ENCODE data around the gene PCDH8. TPM values are rescaled to one million over a fixed set of nuclear protein-coding genes. Genes with fewer than 3 reads are reported as not detected.

The PCDH8 gene
- total and polyA plus RNA-seq, 12 donors, result 0.06 to 0.14 (median 0.07) TPM; not detected in 9

DNA sequence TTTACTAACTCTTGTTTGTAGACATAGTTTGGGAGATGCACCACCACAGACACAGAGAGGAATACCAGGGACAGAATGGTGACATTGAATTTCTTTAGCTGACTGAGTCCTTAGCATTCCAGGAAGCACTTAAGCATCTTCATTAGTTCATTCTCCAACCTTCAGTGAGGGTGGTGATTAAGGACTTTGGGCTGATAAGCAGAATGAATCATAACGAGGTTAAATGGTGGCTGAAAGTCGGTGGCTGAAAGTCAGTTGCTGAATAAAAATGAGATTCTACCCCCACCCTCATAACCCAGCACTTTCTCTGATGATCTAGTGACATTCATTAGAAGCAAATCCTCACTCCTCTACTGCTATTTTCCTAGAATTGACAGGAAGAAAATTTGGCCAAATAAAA, 10.6 kb downstream of the PCDH8 start:
- no peak overlapping the region for H3K4me3 ChIP-seq
- peaks cover 7% of the 10 kb centered on the region for H3K27me3 ChIP-seq
- intact Hi-C loops (cut with DNase I), result no loop called here

DNA sequence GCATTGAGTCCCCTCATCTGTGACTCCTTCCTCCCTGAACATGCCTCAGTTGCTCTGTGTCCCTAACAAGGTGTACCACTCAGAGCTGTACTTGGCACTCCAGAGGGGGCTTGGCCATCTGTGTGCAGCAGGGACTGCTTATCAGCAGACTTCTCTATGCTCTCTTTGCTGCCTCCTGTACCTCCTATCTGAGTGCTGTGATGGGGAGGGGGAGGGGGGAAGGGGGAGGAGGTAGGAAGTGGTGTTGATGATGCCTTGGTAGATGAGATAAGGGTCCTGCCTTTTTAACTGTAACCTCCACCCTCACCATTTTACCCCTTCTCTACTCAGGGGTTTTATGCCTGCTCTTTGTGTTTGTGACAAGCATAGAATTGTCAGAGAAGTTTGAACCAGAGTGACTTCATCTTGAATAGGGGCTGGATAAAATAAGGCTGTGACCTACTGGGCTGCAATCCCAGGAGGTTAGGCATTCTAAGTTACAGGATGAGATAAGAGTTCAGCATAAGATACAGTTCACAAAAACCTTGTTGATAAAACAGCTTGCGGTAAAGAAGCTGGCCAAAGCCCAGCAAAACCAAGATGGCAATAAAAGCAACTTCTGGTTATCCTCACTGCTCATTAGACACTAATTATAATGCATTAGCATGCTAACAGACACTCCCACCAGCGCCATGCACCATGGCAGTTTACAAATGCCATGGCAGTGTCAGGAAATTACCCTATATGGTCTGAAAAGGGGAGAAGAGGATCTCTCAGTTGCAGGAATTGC, 13.2 kb downstream of the PCDH8 start:
- TF ChIP-seq POLR2A (IDR thresholded peaks at IDR 0.05) (no peak), CTCF (IDR thresholded peaks at IDR 0.05) (no peak)
- Histone ChIP-seq H3K27me3 (no peaks in the 10 kb centered on the region), H3K36me3 (replicated peaks in 1 of 2) (no peaks in the 10 kb centered on the region), H3K27ac (no peak overlapping the region), H3K9me3 (replicated peaks in 1 of 3) (no peaks in the 10 kb centered on the region), H3K4me3 (no peak overlapping the region), H3K4me1 (replicated peaks in 1 of 2) (no peaks in the 10 kb centered on the region)
- DNase-seq, result no peak
- WGBS, 4 donors, result 62 to 72% (median 66%) methylated on average over 2 of the region's 2 CpGs
- intact Hi-C loops (cut with DNase I), result no loop called here

More for the DNA sequence above, 10.6 kb downstream of the PCDH8 start:
- Histone ChIP-seq H3K9me3 (replicated peaks in 1 of 3) (no peaks in the 10 kb centered on the region), H3K4me1 (replicated peaks in 1 of 2) (no peaks in the 10 kb centered on the region), H3K27ac (no peak overlapping the region), H3K36me3 (replicated peaks in 1 of 2) (no peaks in the 10 kb centered on the region)
- TF ChIP-seq CTCF (IDR thresholded peaks at IDR 0.05) (no peak), POLR2A (IDR thresholded peaks at IDR 0.05) (no peak)
- no peak for DNase-seq
- 24 to 40% (median 31%) methylated on average over 2 of the region's 2 CpGs for WGBS, 4 donors

DNA sequence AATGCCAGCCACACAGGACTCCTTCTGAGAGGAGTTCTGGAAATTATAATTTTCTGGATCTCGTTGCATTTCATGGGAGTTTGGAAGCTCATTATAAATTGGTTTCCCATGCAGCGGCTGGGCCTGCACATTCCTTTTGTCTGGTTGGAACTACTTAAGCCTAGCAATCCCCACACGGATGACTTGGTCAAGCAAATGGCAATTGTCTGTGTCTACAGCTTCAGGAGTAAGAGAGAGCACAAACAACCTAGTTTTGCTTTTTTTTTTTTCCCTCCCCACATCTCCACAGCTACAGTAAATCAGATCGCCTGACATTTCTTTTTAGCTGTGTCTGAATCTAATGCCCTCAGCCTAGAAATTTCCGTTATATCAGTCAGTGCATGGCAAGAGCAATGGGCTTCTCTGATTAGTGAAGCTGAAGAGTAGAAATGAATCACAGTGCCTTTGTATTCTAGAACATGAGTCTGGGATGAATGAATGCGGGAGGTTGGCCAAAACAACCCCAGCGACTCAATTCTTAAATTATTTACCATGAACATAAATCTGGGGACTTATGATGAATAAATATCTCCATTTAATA, 15.1 kb downstream of the PCDH8 start:
- H3K27me3 ChIP-seq, result no peaks in the 10 kb centered on the region
- H3K9me3 ChIP-seq (replicated peaks in 1 of 3), result no peaks in the 10 kb centered on the region
- intact Hi-C loops (cut with DNase I), result no loop called here
- H3K36me3 ChIP-seq (replicated peaks in 1 of 2), result no peaks in the 10 kb centered on the region
- H3K4me3 ChIP-seq, result no peak overlapping the region
- no peak overlapping the region for H3K27ac ChIP-seq
- 61 to 65% (median 63%) methylated on average over 7 of the region's 7 CpGs for WGBS, 4 donors
- DNase-seq, result no peak
- no peaks in the 10 kb centered on the region for H3K4me1 ChIP-seq (replicated peaks in 1 of 2)
- TF ChIP-seq POLR2A (IDR thresholded peaks at IDR 0.05) (no peak), CTCF (IDR thresholded peaks at IDR 0.05) (no peak)

GRCh38 chr13:52832313-52832712, 16.1 kb downstream of the PCDH8 start:
- TF ChIP-seq POLR2A (IDR thresholded peaks at IDR 0.05) (no peak), CTCF (IDR thresholded peaks at IDR 0.05) (no peak)
- WGBS, 4 donors, result 60 to 70% (median 63%) methylated on average over 5 of the region's 5 CpGs
- Histone ChIP-seq H3K4me1 (replicated peaks in 1 of 2) (no peaks in the 10 kb centered on the region), H3K4me3 (no peak overlapping the region), H3K36me3 (replicated peaks in 1 of 2) (no peaks in the 10 kb centered on the region), H3K27ac (no peak overlapping the region), H3K9me3 (replicated peaks in 1 of 3) (no peaks in the 10 kb centered on the region), H3K27me3 (no peaks in the 10 kb centered on the region)
- DNase-seq, result no peak
- intact Hi-C loops (cut with DNase I), result no loop called here

Data from adrenal gland (tissue), 12 donors.